ENCODE measurements around the gene ENGASE. TPM values are rescaled to one million over a fixed set of nuclear protein-coding genes. Genes with fewer than 3 reads are reported as not detected.

The ENGASE gene
- total RNA-seq, 1 donor from 2014 or later = 31.5 TPM

- H3K36me3 ChIP-seq = peaks cover 32% of the 10 kb centered on the region
- H3K27me3 ChIP-seq (ENCODE audit: low read depth) = no peaks in the 10 kb centered on the region
- no peaks in the 10 kb centered on the region for H3K9me3 ChIP-seq (replicated peaks)
- no peak overlapping the region for H3K4me3 ChIP-seq
- no peak for TF ChIP-seq CTCF (IDR thresholded peaks at IDR 0.05; ENCODE audit: borderline replicate concordance)
- H3K27ac ChIP-seq (replicated peaks) = no peak overlapping the region
- no peak for DNase-seq
- intact Hi-C loops (cut with micrococcal nuclease) = no loop called here
- H3K4me1 ChIP-seq = peaks cover 60% of the 10 kb centered on the region
Observed at GRCh38 chr17:79045001-79045729, 29.5 kb upstream of the ENGASE start.

- TF ChIP-seq CTCF (IDR thresholded peaks at IDR 0.05; ENCODE audit: borderline replicate concordance) = peak; percentile 97
- Histone ChIP-seq H3K27me3 (ENCODE audit: low read depth) (no peaks in the 10 kb centered on the region), H3K27ac (replicated peaks) (peak overlapping the region; percentile 91), H3K4me1 (peaks cover 60% of the 10 kb centered on the region), H3K9me3 (replicated peaks) (no peaks in the 10 kb centered on the region), H3K36me3 (peaks cover 32% of the 10 kb centered on the region), H3K4me3 (peak overlapping the region; percentile 46)
- DNase-seq = peak; percentile 76
- intact Hi-C loops (cut with micrococcal nuclease) = no loop called here
Observed at GRCh38 chr17:79045842-79046196, 28.8 kb upstream of the ENGASE start.

DNA sequence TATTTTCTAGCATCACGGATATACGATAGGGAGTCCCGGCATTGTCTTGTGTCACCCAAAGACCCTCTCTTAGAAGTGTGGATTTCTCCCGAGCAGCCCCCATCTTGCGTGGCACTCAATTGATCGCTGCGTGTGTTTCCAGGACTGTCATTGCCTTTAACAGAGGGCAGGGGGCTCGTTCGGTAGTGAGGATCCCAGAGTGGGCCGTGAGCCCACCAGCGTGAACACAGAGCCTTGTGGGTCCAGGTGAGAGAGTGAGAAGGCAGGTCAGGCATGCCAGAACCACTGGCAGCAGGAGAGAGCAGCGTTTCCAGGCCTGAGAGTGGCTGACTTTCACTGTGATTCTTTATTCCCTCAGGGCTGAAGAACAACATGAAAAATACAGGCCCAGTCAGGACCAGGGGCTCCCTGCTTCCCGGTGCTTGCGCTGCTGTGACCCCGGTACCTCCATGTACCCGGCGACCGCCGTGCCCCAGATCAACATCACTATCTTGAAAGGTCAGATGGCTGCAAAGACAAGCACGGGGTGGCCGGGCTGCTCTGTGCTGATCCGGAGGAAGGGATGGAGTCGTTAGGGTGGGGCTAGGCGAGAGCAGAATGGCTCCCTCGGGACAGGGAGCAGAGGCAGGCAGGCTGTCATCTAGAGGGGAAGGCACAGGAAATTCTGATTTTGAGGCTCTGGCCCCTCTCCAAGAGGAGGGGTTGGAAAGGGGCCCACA, 28.3 kb upstream of the ENGASE start:
- peaks cover 60% of the 10 kb centered on the region for H3K4me1 ChIP-seq
- DNase-seq = peak; percentile 74
- intact Hi-C loops (cut with micrococcal nuclease) = no loop called here
- TF ChIP-seq CTCF (IDR thresholded peaks at IDR 0.05; ENCODE audit: borderline replicate concordance) = peak; percentile 3
- no peaks in the 10 kb centered on the region for H3K9me3 ChIP-seq (replicated peaks)
- H3K4me3 ChIP-seq = peak overlapping the region; percentile 46
- H3K36me3 ChIP-seq = peaks cover 32% of the 10 kb centered on the region
- H3K27ac ChIP-seq (replicated peaks) = peak overlapping the region; percentile 91
- no peaks in the 10 kb centered on the region for H3K27me3 ChIP-seq (ENCODE audit: low read depth)

DNA sequence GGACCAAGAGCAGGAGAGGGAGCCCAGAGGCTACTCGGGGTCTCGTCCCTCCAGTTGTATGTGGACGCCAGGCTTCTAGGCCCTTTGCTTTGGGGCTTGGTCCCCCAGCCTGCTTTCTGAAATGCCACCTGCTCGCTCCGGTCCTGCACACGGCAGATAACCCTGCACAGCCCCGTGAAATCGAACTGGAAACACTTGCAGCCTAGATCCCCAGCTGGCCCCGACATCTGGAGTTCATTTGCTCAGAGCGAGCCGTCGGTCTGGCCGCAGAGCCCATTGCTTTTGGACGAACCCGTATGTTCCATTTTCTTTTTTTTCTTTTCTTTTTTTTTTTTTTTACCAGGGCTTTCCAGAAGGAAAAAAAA, 27.7 kb upstream of the ENGASE start:
- Histone ChIP-seq H3K27me3 (ENCODE audit: low read depth) (no peaks in the 10 kb centered on the region), H3K9me3 (replicated peaks) (no peaks in the 10 kb centered on the region), H3K27ac (replicated peaks) (peak overlapping the region; percentile 91), H3K4me3 (peak overlapping the region; percentile 46), H3K36me3 (peaks cover 32% of the 10 kb centered on the region), H3K4me1 (peaks cover 60% of the 10 kb centered on the region)
- TF ChIP-seq CTCF (IDR thresholded peaks at IDR 0.05; ENCODE audit: borderline replicate concordance) = no peak
- intact Hi-C loops (cut with micrococcal nuclease) = no loop called here
- DNase-seq = peak; percentile 73

DNA sequence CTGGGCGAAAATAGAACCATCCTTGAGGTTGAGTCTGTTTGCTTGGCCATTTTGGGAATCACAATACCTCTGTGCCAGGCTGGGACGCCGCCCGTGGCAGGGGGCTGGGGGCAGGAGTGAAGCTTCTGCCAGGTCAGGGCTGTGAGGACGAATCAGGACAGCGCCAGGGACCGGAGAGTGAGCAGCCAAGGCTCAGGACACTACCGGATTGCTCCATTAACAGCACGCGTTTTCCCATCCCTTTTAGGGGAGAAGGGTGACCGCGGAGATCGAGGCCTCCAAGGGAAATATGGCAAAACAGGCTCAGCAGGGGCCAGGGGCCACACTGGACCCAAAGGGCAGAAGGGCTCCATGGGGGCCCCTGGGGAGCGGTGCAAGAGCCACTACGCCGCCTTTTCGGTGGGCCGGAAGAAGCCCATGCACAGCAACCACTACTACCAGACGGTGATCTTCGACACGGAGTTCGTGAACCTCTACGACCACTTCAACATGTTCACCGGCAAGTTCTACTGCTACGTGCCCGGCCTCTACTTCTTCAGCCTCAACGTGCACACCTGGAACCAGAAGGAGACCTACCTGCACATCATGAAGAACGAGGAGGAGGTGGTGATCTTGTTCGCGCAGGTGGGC, 27.2 kb upstream of the ENGASE start:
- intact Hi-C loops (cut with micrococcal nuclease) = no loop called here
- H3K4me3 ChIP-seq = peak overlapping the region; percentile 46
- H3K36me3 ChIP-seq = peaks cover 32% of the 10 kb centered on the region
- no peaks in the 10 kb centered on the region for H3K9me3 ChIP-seq (replicated peaks)
- H3K27me3 ChIP-seq (ENCODE audit: low read depth) = no peaks in the 10 kb centered on the region
- no peak for TF ChIP-seq CTCF (IDR thresholded peaks at IDR 0.05; ENCODE audit: borderline replicate concordance)
- H3K4me1 ChIP-seq = peaks cover 56% of the 10 kb centered on the region
- peak overlapping the region; percentile 91 for H3K27ac ChIP-seq (replicated peaks)
- DNase-seq = no peak

Measured in left ventricle myocardium inferior (tissue), 1 donor.